Stimulated activated CD4-positive, alpha-beta T cell treated with anti-CD3 and anti-CD28 coated beads, Interleukin-12 subunit alpha, Interleukin-12 subunit beta, amount 100 ng/mL, for 4 hours (primary cell): ENCODE measurements around the gene CYTH3.

Experiments
- DNase-seq: peaks from one replicate; pipeline ENCODE4 v3.0.0-alpha.2; 2020

The CYTH3 gene

GRCh38 chr7:6142871-6143380 is 129.5 kb downstream of the CYTH3 start:
- no peak for DNase-seq

GRCh38 chr7:6139189-6139996 is 133.0 kb downstream of the CYTH3 start:
- DNase-seq = no peak

- no peak for DNase-seq
These were observed 135.9 kb downstream of the CYTH3 start for GRCh38 chr7:6136475-6136874.

GRCh38 chr7:6133249-6133648 is 139.2 kb downstream of the CYTH3 start:
- no peak for DNase-seq

GRCh38 chr7:6130007-6130587 is 142.3 kb downstream of the CYTH3 start:
- no peak for DNase-seq

- no peak for DNase-seq
These were observed 144.2 kb downstream of the CYTH3 start for GRCh38 chr7:6128205-6128604.

- no peak for DNase-seq
These were observed 145.3 kb downstream of the CYTH3 start for GRCh38 chr7:6127110-6127490.

- DNase-seq = no peak
These were observed 148.6 kb downstream of the CYTH3 start for GRCh38 chr7:6123843-6124242.

GRCh38 chr7:6121141-6121540 is 151.3 kb downstream of the CYTH3 start:
- no peak for DNase-seq

GRCh38 chr7:6117533-6117932 is 154.9 kb downstream of the CYTH3 start:
- DNase-seq = no peak

GRCh38 chr7:6116211-6116610 is 156.2 kb downstream of the CYTH3 start:
- DNase-seq = no peak
